OCI-M2 (cell line): ENCODE results near the gene CXCR6.
"Not testable (repeated sequence)": the region's sequence is repeated elsewhere in the genome, so short reads cannot be mapped to it uniquely, and the experiment has no call there.

ENCODE experiments used
- DNase-seq: peaks from one replicate; lab custom pipeline; 2025; ENCODE audit not compliant: unreplicated experiment; lab: John Stamatoyannopoulos, UW

The CXCR6 gene

DNA sequence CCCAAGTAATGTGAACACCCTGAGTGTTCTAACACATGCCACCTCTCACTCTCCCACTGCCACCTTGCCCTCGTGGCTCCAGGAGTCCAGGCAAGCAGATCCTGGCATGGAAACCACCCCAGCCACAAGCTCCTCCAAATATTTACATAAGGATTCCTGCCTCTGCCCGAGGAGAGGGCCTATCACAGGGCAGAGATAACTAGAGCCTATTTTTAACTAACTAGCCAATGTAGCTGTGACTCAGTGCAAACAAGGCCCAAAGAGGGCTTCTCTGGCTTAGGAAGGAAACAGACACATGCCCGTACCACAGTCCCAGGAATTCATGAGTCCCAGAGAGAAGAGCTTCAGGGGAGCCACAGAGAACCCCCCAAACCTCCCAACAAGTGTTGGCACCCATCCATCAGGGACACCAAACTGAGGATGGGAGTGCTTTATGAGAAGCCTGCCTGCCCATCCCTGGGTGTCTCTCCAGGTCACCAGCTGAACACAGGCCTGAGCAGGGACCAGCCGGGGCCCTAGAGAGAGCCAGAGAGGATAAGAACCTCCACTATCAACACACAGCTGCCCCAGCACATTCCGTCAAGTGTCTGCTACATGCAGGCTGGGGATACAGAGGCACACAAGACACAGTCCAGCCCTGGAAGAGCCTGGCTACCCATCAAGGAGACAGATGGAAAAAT is 43.2 kb downstream of the CXCR6 start:
- no peak for DNase-seq

DNA sequence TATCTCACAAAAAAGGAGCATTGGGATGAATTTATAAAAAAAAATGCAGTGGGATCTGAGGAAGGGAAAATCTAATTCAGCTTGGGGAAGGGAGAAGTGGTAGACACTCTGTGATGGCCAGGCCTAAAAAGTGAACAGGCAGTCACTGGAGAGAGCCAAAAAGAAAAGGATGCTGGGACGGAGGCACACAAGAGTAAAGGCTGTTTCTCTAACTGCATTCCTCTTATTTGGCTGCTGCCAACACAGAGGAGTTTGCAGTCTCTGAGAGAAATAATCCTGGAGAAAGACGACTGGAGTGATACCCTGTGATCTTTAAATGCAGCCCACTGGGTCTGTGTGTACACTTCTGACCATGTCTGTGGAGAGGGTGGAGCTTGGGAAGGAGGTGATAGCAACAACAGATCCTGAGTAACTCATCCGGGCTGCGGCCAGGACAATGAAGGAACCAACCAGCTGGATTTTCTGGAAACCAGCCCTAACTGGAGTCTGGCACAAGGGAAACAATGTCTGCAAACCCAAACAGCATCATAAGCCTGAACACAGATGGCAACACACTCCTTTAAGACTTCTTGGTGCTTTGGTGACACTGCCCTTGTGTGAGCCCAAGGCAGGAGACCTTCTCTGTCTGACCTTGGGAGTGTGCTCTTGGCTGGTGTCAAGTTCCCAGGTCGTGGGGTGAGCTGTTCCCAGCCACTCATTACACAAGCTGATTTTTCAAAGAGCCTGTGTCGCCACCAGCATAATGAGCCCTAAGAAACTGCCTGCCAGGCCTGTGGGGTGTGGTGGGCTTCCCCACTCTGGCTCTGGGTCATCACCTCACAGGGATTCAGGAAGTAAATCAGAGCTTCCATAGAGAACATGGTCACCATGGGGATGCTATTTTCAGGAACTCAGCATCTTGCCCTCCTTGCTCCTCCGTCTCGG is 44.4 kb downstream of the CXCR6 start:
- DNase-seq, result no peak

DNA sequence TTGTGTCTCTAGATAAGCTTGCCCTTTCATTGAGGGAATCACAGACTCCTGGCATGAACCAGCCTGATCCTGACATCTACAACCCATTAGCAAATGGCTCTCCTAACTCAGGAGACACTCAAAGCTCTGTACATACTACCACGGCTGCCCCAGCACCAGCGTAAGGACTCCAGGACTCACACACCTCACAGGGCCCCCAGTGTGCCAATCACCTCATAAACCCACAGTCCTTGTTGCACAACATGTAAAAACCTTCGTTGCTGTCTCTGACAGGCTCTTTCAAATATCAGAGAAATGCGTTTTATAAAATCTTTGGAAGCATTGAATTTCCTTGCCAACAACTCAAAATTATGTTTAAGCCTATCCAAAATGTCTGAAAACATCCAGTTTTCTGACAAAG is 45.1 kb downstream of the CXCR6 start:
- no peak for DNase-seq

DNA sequence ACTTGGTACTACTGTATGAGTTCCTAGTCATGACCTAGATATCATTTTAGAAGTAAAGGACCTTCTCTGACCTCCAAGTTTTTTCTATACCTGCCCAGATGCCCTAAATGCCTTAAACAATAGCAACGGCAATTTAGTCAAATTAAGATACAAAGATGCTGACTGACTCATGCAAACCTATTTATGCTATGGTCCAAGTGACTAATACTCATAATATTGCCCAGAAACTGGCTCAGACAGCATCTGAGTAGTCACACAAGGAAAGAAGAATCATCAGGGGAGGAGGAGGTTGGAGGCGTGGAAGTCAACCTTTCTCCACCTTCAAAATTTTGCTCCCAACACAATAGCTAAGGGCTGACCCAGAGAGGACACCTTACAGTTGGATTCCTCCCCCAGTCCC is 45.5 kb downstream of the CXCR6 start:
- no peak for DNase-seq

DNA sequence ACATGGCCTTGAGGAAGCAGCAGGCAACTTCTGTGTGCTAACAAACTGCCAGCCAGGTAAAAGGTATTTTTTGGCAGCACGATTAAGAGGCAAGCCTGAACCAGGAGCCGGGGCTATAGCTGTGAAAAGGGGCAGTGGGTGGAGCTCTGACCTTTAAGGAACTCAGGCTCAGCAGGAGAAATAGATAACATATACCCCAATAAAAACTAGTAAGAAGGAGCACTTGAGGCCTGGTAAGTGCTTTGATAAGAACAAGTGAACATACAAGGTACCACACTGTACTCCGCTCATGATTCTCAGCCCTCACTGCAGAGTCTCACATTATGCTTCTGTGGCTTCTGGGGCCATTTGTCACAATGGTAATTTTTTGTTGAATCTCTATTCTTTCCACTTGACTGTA is 46.9 kb downstream of the CXCR6 start:
- DNase-seq, result no peak

DNA sequence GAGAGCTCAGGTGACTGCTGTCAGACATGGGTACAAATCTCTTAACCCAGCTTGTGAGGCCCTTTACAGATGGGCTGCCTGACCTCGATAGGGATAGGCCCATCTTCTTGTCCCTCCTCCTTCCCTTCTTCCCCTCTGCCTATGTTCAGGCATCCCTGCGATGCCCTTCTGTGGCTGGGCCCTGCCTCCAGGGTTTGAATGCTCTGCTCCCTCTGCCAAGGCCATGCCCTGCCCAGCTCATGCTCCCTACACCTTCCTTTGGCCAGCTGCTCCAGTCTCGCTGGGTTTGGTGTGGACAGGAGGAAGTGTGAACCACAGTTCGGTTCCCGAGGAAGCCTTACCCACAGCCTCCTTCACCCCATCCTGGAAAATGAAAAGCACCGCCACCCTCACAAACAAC is 48.1 kb downstream of the CXCR6 start:
- no peak for DNase-seq

DNA sequence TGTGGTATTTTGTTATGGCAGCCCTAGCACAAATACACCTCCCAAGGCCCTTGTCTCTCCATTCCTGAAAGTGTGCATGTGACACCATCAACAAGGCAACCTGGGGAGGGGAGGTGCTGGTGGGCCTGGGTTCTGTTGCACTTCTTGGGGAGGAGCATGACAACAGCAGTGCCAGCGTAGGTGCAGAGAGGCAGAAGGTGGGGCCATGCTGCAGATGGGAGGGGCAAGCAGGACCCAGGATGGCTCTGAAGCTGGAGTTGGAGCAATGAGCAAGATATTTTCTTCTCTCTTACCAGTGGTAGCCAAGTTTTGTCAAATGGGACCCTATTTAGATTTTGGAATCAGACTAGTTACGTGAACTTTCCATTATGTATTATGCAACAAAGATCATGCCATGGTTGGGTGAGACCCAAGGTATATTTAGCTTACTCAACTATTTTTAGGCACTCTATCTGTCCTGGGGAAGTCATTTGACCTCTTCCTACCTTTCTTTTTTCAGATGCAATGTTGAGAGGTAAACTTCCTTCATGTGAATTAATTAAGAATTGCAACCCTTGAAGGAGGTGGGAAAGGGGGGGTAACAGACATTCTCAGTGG is 49.0 kb downstream of the CXCR6 start:
- DNase-seq, result no peak

DNA sequence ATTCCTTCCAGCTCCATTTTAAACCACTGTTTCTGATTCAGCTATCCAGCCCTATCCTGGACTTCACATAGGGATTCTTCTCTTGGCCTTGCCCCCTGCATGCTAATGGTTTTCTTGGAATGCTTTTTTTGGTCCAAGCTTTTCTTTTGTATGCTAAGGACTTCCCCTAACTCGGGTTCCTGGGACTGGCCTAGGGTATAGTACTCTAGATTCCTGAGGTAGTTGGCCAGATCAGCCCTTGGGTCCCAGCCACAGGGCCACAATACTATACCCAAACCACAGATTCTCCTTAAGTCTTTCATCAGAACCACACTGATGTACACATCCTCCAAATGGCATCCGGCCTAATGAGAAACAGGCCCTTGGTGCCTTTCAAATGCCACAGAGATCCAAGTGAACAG is 49.6 kb downstream of the CXCR6 start:
- DNase-seq, result no peak

DNA sequence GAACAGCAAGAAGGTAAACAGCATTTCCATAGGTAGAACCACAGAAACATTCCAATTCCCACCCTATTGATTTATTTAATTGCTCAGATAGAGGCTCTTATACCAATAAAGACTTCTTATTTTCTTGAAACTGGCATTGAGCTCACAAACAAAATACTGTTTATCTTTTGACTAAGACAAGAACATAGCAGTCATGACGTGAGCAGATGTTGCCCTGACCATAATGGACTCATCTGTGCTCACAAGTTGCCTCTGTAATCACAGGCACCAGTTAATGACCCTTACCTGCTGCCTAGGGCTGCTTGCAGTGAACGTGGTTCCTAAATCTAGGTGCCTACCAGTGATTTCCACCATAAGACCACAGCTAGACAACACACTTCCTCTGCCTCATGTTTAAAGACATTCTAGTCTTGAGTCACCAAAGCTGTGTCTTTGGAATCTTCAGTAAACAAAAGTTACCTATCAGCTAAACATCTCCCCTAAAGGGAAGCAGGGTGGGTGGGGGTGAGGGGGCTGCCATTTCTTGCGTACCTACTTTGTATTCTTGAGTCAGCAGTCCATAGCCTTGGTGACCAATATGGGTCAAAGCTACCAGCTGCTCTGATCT is 50.3 kb downstream of the CXCR6 start:
- no peak for DNase-seq

DNA sequence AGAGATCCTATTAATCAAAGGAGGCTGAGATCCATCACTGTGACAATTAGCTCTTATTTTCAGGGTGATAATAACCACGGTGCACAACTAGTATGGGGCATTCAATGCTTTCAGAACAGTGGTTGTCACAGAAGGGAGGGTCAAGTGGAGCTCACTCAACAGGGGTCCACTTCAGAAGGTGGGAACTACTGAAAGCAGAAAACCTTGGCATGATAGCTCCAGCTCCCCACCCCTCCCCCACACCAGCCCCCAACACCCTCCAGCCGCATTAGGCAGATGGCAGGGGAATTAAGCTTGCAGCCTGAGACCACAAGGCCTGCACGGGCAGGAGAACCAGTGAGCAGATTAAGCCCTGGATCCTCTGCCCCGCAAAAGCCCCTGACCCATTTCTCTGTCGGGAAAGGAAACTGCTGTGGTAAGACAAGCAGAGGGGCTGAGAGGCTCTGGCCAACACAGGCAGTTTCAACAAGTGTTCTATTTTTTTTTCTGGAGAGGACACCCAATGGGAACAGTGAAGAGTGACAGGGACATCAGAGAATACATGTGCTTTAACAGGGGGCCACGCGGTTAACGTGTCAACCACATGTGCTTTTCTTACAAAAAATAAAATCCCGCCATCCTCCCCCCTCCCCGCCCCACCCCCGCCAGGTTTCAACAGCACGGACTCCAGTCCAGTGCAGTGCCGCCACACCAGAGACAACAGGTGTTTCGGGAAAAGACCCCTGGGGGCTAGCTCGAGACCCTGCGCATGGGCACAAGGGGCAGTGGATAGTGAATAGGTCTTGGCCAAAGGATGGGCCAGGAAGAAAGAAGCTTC is 51.4 kb downstream of the CXCR6 start:
- no peak for DNase-seq

DNA sequence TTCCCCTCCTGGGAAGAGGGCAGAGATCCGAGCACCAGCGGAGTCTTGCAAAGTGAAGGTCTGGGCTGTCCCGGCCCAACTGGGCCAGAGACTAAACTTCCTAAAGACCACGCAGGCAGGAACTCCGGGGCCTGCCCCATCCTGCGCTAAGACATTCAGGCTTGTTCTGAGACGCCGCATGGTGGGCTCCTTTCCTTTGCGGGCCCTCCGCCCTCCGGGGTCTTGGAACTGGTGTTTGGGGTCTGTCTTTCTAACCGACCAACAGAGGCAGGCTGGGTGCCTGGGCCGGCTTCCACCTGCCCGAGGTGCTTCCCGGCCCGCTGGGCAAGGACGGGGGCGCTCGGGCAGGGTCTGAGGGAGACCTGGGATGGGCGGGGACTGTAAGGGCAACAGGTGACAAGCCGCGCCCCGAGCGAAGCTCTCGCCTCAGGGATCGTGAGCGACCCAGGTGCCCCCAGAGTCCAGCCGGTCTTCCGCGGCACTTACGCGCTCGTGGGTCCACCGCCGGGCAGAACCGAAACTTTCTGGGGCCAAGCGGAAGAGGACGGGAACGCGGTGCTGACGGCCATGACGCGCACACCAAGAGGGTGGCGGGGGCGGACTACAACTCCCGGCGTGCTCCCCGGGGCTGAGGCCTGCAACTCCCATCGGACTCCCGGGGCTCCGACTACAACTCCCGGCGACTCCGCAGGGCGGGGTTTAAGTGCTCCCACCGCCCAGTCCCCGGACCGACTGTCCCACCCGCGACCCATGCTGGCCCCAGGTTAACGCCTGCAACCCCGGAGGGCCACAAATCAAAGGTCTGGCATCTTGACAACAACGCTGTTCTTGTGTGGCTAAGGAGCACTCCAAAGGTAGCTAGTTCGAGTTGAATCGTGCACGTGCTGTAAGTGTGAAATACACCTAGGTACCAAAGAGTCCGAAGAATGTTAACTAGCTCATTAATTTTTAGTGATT is 52.2 kb downstream of the CXCR6 start, which contains the start of gene FYCO1:
TSS of gene FYCO1 (minus strand) at position 589 of the 957 bp plus-strand sequence. CDS start 10,914 bp downstream, outside the sequence.
- peak; percentile 49 for DNase-seq

DNA sequence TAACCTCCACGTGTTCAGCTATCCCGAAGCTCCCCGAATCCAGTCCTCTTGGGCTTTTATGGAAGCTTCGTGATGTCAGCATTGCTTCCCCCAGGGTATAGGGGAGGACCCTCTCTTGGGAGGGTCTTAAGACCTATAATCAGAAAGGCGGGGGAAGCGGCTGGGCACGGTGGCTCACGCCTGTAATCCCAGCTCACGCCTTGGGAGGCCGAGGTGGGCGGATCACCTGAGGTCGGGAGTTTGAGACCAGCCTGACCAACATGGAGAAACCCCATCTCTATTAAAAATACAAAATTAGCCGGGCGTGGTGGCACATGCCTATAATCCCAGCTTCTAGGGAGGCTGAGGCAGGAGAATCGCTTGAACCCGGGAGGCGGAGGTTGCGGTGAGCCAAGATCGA is 54.2 kb downstream of the CXCR6 start:
- DNase-seq, result not testable (repeated sequence)

DNA sequence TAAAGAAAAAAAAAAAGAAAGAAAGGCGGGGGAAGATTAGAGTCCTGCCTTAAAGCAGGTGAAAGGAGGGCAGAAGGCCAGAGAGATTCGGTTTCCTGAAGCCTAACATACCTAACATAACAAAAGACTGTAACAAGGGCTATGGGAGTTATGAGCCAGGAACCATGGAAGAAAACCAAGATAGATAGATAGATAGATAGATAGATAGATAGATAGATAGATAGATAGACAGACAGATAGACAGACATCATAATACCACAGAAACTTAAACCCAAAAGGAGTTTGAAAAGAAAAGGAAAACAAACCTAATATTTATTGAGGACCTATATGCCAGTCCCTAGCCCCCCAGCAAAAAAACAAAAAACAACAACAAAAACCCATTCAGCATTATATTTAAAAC is 54.7 kb downstream of the CXCR6 start:
- DNase-seq, result no peak
